Vagina (tissue), 2 donors: ENCODE results near the gene EML2.

ENCODE experiments used
- POLR2AphosphoS5 ChIP-seq, 2 donors: sonication (generic); formaldehyde crosslinking; IDR thresholded peaks; one replicate each; pipeline ENCODE4 v1.9.0; 2017; ENCODE audit warnings: antibody characterized with exemption in 2 of 2, mild to moderate bottlenecking in 2 of 2, low read depth in 1 of 2; ENCODE audit not compliant: insufficient read depth in 1 of 2
- TF ChIP-seq, protein P1 (sequence below), 3 experiments: fragments of 450-650 bp in 2 of 3; fragments of 200-600 bp in 1 of 3; sonication (generic) in 1 of 3; IDR thresholded peaks; one replicate each; pipeline ENCODE4 v1.5.1; 2017 to 2019; ENCODE audit warnings: antibody characterized with exemption in 3 of 3, mild to moderate bottlenecking in 2 of 3, moderate library complexity in 2 of 3

DNA sequence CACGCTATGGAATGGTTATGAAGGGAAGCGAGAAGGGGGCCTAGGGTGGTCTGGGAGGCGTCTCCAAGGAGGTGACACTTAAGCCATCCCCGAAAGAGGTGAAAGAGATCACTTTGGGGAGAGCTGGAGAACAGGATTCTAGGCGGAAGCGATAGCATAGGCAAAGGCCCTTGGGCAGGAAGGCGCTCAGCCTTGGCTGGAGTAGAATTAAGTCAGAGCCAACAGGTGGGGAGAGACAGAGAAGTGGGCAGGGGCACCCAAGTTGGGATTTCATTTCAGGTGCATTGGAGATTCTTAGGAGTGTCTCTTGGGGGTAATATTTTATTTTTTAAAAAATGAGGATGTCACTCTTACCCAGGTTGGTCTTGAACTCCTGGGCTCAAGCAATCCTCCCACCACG is 42.9 kb upstream of the EML2 start:
- TF ChIP-seq, protein P1, sequence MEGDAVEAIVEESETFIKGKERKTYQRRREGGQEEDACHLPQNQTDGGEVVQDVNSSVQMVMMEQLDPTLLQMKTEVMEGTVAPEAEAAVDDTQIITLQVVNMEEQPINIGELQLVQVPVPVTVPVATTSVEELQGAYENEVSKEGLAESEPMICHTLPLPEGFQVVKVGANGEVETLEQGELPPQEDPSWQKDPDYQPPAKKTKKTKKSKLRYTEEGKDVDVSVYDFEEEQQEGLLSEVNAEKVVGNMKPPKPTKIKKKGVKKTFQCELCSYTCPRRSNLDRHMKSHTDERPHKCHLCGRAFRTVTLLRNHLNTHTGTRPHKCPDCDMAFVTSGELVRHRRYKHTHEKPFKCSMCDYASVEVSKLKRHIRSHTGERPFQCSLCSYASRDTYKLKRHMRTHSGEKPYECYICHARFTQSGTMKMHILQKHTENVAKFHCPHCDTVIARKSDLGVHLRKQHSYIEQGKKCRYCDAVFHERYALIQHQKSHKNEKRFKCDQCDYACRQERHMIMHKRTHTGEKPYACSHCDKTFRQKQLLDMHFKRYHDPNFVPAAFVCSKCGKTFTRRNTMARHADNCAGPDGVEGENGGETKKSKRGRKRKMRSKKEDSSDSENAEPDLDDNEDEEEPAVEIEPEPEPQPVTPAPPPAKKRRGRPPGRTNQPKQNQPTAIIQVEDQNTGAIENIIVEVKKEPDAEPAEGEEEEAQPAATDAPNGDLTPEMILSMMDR (IDR thresholded peaks at IDR 0.05), result no peak
- no peak for TF ChIP-seq POLR2AphosphoS5 (IDR thresholded peaks at IDR 0.05; ENCODE audit: insufficient read depth in 1 of 2, low read depth in 1 of 2)
